ENCODE measurements around the gene ECT2. TPM values are rescaled to one million over a fixed set of nuclear protein-coding genes. Genes with fewer than 3 reads are reported as not detected.

The ECT2 gene
- total RNA-seq, 2 donors from 2014 or later = 10.3 to 12.1 TPM

- 62% methylated on average over 1 of the region's 1 CpG for WGBS
- no peak for DNase-seq (ENCODE audit: low spot score)
- Histone ChIP-seq H3K27ac (no peak overlapping the region), H3K4me3 (no peak overlapping the region), H3K9me3 (no peaks in the 10 kb centered on the region), H3K27me3 (replicated peaks; ENCODE audit: insufficient read depth) (no peaks in the 10 kb centered on the region), H3K36me3 (no peaks in the 10 kb centered on the region), H3K4me1 (replicated peaks) (no peaks in the 10 kb centered on the region)
- intact Hi-C loops (cut with DNase I) = no loop called here
- no peak for TF ChIP-seq CTCF (IDR thresholded peaks at IDR 0.05)
- no peak for TF ChIP-seq POLR2AphosphoS5 (IDR thresholded peaks at IDR 0.05)
- TF ChIP-seq POLR2A (IDR thresholded peaks at IDR 0.05) = no peak
Observed at GRCh38 chr3:172804323-172804722, 53.8 kb downstream of the ECT2 start.

- WGBS = 66% methylated on average over 4 of the region's 4 CpGs
- H3K27me3 ChIP-seq (replicated peaks; ENCODE audit: insufficient read depth) = no peaks in the 10 kb centered on the region
- no peaks in the 10 kb centered on the region for H3K9me3 ChIP-seq
- H3K4me1 ChIP-seq (replicated peaks) = no peaks in the 10 kb centered on the region
- DNase-seq (ENCODE audit: low spot score) = no peak
- TF ChIP-seq POLR2AphosphoS5 (IDR thresholded peaks at IDR 0.05) = no peak
- peak in 3 of 4 experiments; percentile 38 to 49 (median 47) for TF ChIP-seq CTCF (IDR thresholded peaks at IDR 0.05)
- no peak for TF ChIP-seq POLR2A (IDR thresholded peaks at IDR 0.05)
- H3K27ac ChIP-seq = no peak overlapping the region
- intact Hi-C loops (cut with DNase I) = no loop called here
- H3K36me3 ChIP-seq = no peaks in the 10 kb centered on the region
- H3K4me3 ChIP-seq = no peak overlapping the region
Observed at GRCh38 chr3:172808969-172809546, 58.5 kb downstream of the ECT2 start.

GRCh38 chr3:172811099-172811498, 60.6 kb downstream of the ECT2 start:
- H3K4me3 ChIP-seq = no peak overlapping the region
- no peak for TF ChIP-seq POLR2AphosphoS5 (IDR thresholded peaks at IDR 0.05)
- TF ChIP-seq POLR2A (IDR thresholded peaks at IDR 0.05) = no peak
- TF ChIP-seq CTCF (IDR thresholded peaks at IDR 0.05) = no peak
- DNase-seq (ENCODE audit: low spot score) = no peak
- no peaks in the 10 kb centered on the region for H3K9me3 ChIP-seq
- no peaks in the 10 kb centered on the region for H3K36me3 ChIP-seq
- no peaks in the 10 kb centered on the region for H3K4me1 ChIP-seq (replicated peaks)
- 95% methylated on average over 4 of the region's 4 CpGs for WGBS
- intact Hi-C loops (cut with DNase I) = no loop called here
- H3K27me3 ChIP-seq (replicated peaks; ENCODE audit: insufficient read depth) = no peaks in the 10 kb centered on the region
- H3K27ac ChIP-seq = no peak overlapping the region

- H3K9me3 ChIP-seq = no peaks in the 10 kb centered on the region
- no peaks in the 10 kb centered on the region for H3K27me3 ChIP-seq (replicated peaks; ENCODE audit: insufficient read depth)
- H3K4me1 ChIP-seq (replicated peaks) = no peaks in the 10 kb centered on the region
- TF ChIP-seq POLR2AphosphoS5 (IDR thresholded peaks at IDR 0.05) (no peak), CTCF (IDR thresholded peaks at IDR 0.05) (no peak), POLR2A (IDR thresholded peaks at IDR 0.05) (no peak)
- intact Hi-C loops (cut with DNase I) = no loop called here
- no peak for DNase-seq (ENCODE audit: low spot score)
- H3K4me3 ChIP-seq = no peak overlapping the region
- H3K36me3 ChIP-seq = no peaks in the 10 kb centered on the region
- no peak overlapping the region for H3K27ac ChIP-seq
- 98% methylated on average over 3 of the region's 3 CpGs for WGBS
Observed at GRCh38 chr3:172813462-172813861, 62.9 kb downstream of the ECT2 start.

- no peaks in the 10 kb centered on the region for H3K36me3 ChIP-seq
- no peak overlapping the region for H3K27ac ChIP-seq
- no peaks in the 10 kb centered on the region for H3K9me3 ChIP-seq
- intact Hi-C loops (cut with DNase I) = no loop called here
- H3K4me1 ChIP-seq (replicated peaks) = no peaks in the 10 kb centered on the region
- no peaks in the 10 kb centered on the region for H3K27me3 ChIP-seq (replicated peaks; ENCODE audit: insufficient read depth)
- TF ChIP-seq CTCF (IDR thresholded peaks at IDR 0.05) (no peak), POLR2AphosphoS5 (IDR thresholded peaks at IDR 0.05) (no peak), POLR2A (IDR thresholded peaks at IDR 0.05) (no peak)
- no peak for DNase-seq (ENCODE audit: low spot score)
- WGBS = 94% methylated on average over 1 of the region's 1 CpG
- no peak overlapping the region for H3K4me3 ChIP-seq
Observed at GRCh38 chr3:172814738-172815137, 64.2 kb downstream of the ECT2 start.
